K562 (cell line): ENCODE results near the gene BTD.

Experiments used
- CBX5 ChIP-seq: IDR thresholded peaks from 2 replicates; pipeline ENCODE4 v1.6.1; 2014; ENCODE audit warnings: low read depth, borderline replicate concordance
- HIVEP1 ChIP-seq: fragments of 250-450 bp; sonication (Bioruptor Pico); IDR thresholded peaks from 2 replicates; pipeline ENCODE4 v1.4.0; 2020; ENCODE audit warnings: mild to moderate bottlenecking
- KDM4B ChIP-seq, 2 experiments: fragments of 450-650 bp in 1 of 2; sonication (generic) in 1 of 2; IDR thresholded peaks; 2 replicates each; pipeline ENCODE4 v1.6.1; 2016 to 2017; ENCODE audit warnings: borderline replicate concordance in 2 of 2, antibody characterized with exemption in 1 of 2, low read depth in 1 of 2, mild to moderate bottlenecking in 1 of 2
- PHF8 ChIP-seq: fragments of 200-600 bp; sonication (generic); IDR thresholded peaks from 2 replicates; pipeline ENCODE4 v1.6.1; 2012; ENCODE audit warnings: mixed run types, mild to moderate bottlenecking, inconsistent platforms, low read length, moderate library complexity, borderline replicate concordance
- PRMT5 ChIP-seq: sonication (generic); formaldehyde crosslinking; IDR thresholded peaks from 2 replicates; pipeline ENCODE4 v1.5.0; 2020; ENCODE audit warnings: missing genetic modification reagents
- RBM34 ChIP-seq: fragments of 200-400 bp; formaldehyde crosslinking; IDR thresholded peaks from 2 replicates; pipeline ENCODE4 v1.6.1; 2018; ENCODE audit warnings: low read length, borderline replicate concordance; ENCODE audit not compliant: insufficient read depth
- SPI1 ChIP-seq: IDR thresholded peaks from 2 replicates; pipeline ENCODE4 v1.6.1; 2011; ENCODE audit warnings: low read depth, low read length, control low read depth, borderline replicate concordance
- TCF7L2 ChIP-seq: fragments of 150-350 bp; IDR thresholded peaks from 2 replicates; pipeline ENCODE4 v1.6.1; 2016; ENCODE audit warnings: low read depth, mild to moderate bottlenecking, low read length, moderate library complexity
- ZNF274 ChIP-seq: IDR thresholded peaks from 2 replicates; pipeline ENCODE4 v1.6.1; 2011; ENCODE audit warnings: low read depth, mild to moderate bottlenecking, low read length, moderate library complexity, borderline replicate concordance
- TF ChIP-seq, protein P1 (sequence below): conservative IDR thresholded peaks from 2 replicates; pipeline ENCODE4 v1.6.1; 2011; ENCODE audit warnings: low read depth, mild to moderate bottlenecking, low read length; ENCODE audit not compliant: control insufficient read depth
- TF ChIP-seq, protein P2 (sequence below): sonication (generic); formaldehyde crosslinking; IDR thresholded peaks from 2 replicates; pipeline ENCODE4 v1.8.1; 2022; ENCODE audit warnings: missing genetic modification reagents

DNA sequence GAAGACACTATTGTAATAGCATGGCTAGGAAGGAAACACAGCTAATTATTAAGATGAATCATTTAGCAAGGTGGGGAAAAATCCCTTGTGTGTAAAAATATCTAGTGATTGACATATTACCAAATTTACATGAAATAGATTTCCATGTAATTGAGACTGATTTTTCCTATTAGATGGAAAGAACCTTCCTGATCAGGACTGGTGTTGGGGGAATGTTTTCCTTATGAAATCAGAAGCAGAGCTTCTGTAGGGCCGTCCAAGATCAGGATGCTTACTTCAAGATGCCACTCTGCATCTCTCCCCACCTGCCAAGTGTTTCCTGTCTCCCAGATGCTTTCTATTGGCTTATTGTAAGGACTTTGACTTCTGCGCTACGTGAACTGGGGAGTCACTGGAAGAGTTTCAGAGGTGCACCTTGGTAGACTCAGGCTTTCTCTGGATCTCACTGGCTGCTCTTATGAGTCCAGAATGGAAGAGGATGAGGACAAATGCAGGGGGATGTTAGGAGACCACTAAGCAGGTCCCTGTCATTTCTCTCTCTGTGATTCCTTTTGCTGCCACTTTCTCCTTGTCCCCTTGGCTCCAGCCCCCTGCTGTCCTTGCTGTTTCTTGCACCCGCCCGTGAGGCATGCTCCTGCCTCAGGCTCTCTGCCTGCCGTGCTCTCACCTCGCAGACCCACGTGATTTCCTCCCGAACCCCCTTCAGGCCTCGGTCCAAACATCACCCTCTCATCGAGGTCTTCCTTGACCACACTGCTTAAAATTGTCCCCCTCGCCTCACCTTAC lies 30.1 kb downstream of the BTD start:
- no peak for TF ChIP-seq KDM4B (IDR thresholded peaks at IDR 0.05; ENCODE audit: borderline replicate concordance in 2 of 2, low read depth in 1 of 2)
- TF ChIP-seq PHF8, result no peak
- no peak for TF ChIP-seq CBX5
- TF ChIP-seq RBM34, result no peak
- TF ChIP-seq, protein P1, sequence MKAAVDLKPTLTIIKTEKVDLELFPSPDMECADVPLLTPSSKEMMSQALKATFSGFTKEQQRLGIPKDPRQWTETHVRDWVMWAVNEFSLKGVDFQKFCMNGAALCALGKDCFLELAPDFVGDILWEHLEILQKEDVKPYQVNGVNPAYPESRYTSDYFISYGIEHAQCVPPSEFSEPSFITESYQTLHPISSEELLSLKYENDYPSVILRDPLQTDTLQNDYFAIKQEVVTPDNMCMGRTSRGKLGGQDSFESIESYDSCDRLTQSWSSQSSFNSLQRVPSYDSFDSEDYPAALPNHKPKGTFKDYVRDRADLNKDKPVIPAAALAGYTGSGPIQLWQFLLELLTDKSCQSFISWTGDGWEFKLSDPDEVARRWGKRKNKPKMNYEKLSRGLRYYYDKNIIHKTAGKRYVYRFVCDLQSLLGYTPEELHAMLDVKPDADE, result no peak
- no peak for TF ChIP-seq HIVEP1 (CRISPR knock-in tag)
- TF ChIP-seq PRMT5 (CRISPR knock-in tag), result no peak
- no peak for TF ChIP-seq SPI1
- TF ChIP-seq ZNF274, result no peak
- TF ChIP-seq, protein P2, sequence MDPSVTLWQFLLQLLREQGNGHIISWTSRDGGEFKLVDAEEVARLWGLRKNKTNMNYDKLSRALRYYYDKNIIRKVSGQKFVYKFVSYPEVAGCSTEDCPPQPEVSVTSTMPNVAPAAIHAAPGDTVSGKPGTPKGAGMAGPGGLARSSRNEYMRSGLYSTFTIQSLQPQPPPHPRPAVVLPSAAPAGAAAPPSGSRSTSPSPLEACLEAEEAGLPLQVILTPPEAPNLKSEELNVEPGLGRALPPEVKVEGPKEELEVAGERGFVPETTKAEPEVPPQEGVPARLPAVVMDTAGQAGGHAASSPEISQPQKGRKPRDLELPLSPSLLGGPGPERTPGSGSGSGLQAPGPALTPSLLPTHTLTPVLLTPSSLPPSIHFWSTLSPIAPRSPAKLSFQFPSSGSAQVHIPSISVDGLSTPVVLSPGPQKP (CRISPR knock-in tag), result no peak
- no peak for TF ChIP-seq TCF7L2
